Sigmoid colon (tissue), 4 donors: Measurements from ENCODE around the gene CABP2.

Experiments used
- EP300 ChIP-seq, 4 donors: sonication (generic); formaldehyde crosslinking; IDR thresholded peaks; one replicate each; pipeline ENCODE4 v1.6.1; 2017; ENCODE audit warnings: antibody characterized with exemption in 4 of 4
- POLR2AphosphoS5 ChIP-seq, 4 donors: sonication (generic); formaldehyde crosslinking; IDR thresholded peaks; one replicate each; pipeline ENCODE4 v1.6.1; 2017; ENCODE audit warnings: antibody characterized with exemption in 4 of 4

GRCh38 chr11:67542971-67543370 lies 19.7 kb upstream of the CABP2 start:
- TF ChIP-seq POLR2AphosphoS5 (IDR thresholded peaks at IDR 0.05) (no peak), EP300 (IDR thresholded peaks at IDR 0.05) (no peak)
